Immature natural killer cell (primary cell): ENCODE results near the gene TANGO6. TPM values are rescaled to one million over a fixed set of nuclear protein-coding genes. Genes with fewer than 3 reads are reported as not detected.
A peak's percentile ranks its signal among the peaks of the same experiment; 100 is the strongest.

Experiments
- DNase-seq, 3 donors: peaks; one replicate each; pipeline ENCODE4 v3.0.0; 2022; ENCODE audit warnings: mixed read lengths in 1 of 3
- H3K27ac Mint-ChIP-seq, 6 donors: one replicate each; pipeline ENCODE4 v1.8.0; 2020; ENCODE audit warnings: mixed read lengths in 6 of 6, mild to moderate bottlenecking in 5 of 6, inconsistent platforms in 4 of 6, moderate library complexity in 3 of 6
- H3K27me3 Mint-ChIP-seq, 3 donors: one replicate each; pipeline ENCODE4 v1.8.0; 2020 to 2021; ENCODE audit warnings: low read depth in 3 of 3, mild to moderate bottlenecking in 3 of 3, mixed read lengths in 3 of 3, moderate library complexity in 3 of 3, inconsistent platforms in 1 of 3
- H3K36me3 Mint-ChIP-seq, 3 donors: one replicate each; pipeline ENCODE4 v1.8.0; 2020; ENCODE audit warnings: mixed read lengths in 3 of 3, inconsistent platforms in 2 of 3, mild to moderate bottlenecking in 2 of 3
- H3K4me1 Mint-ChIP-seq, 2 donors: one replicate each; pipeline ENCODE4 v1.8.0; 2020; ENCODE audit warnings: inconsistent platforms in 2 of 2, mild to moderate bottlenecking in 2 of 2, mixed read lengths in 2 of 2, moderate library complexity in 1 of 2
- H3K4me3 Mint-ChIP-seq, 5 donors: one replicate each; pipeline ENCODE4 v1.8.0; 2020; ENCODE audit warnings: mild to moderate bottlenecking in 5 of 5, mixed read lengths in 5 of 5, inconsistent platforms in 3 of 5, moderate library complexity in 3 of 5
- H3K9me3 Mint-ChIP-seq, 6 donors: one replicate each; pipeline ENCODE4 v1.8.0; 2020; ENCODE audit warnings: mild to moderate bottlenecking in 6 of 6, mixed read lengths in 6 of 6, inconsistent platforms in 4 of 6, moderate library complexity in 3 of 6
- polyA plus RNA-seq, 3 donors: library from polyadenylated mRNA; unstranded; fragments of 300-500 nt; fragmentation: Illumina TruSeq; gene quantifications; one replicate each; pipeline ENCODE4 v1.2.3, GENCODE V29; 2021

The TANGO6 gene
- polyA plus RNA-seq, 3 donors from 2014 or later, result 8.2 to 16.9 (median 11.5) TPM

- Mint-ChIP-seq H3K9me3 (peaks cover 0 to under 1% (median 0%) of the 10 kb centered on the region in 6 donors), H3K4me1 (peaks cover 15 to 17% of the 10 kb centered on the region in 2 donors), H3K27me3 (peaks cover 6 to 21% (median 8%) of the 10 kb centered on the region in 3 donors), H3K27ac (no peak overlapping the region), H3K36me3 (peaks cover 5 to 16% (median 12%) of the 10 kb centered on the region in 3 donors), H3K4me3 (no peak overlapping the region)
- DNase-seq, result no peak
These were observed 266.3 kb downstream of the TANGO6 start for GRCh38 chr16:69109486-69110270.

- Mint-ChIP-seq H3K4me3 (no peak overlapping the region), H3K27ac (peak overlapping the region in 1 of 6 donors; percentile 40), H3K4me1 (peaks cover 13 to 16% of the 10 kb centered on the region in 2 donors), H3K27me3 (peaks cover 6 to 18% (median 7%) of the 10 kb centered on the region in 3 donors), H3K9me3 (no peaks in the 10 kb centered on the region), H3K36me3 (peaks cover 8 to 15% (median 14%) of the 10 kb centered on the region in 3 donors)
- DNase-seq, result no peak
These were observed 267.1 kb downstream of the TANGO6 start for GRCh38 chr16:69110406-69110805.

- H3K4me1 Mint-ChIP-seq, result peaks cover 9 to 12% of the 10 kb centered on the region in 2 donors
- H3K27me3 Mint-ChIP-seq, result peaks cover 3 to 16% (median 4%) of the 10 kb centered on the region in 3 donors
- no peak overlapping the region for H3K27ac Mint-ChIP-seq
- no peaks in the 10 kb centered on the region for H3K9me3 Mint-ChIP-seq
- H3K4me3 Mint-ChIP-seq, result no peak overlapping the region
- DNase-seq, result no peak
- H3K36me3 Mint-ChIP-seq, result peaks cover 8 to 18% (median 12%) of the 10 kb centered on the region in 3 donors
These were observed 268.0 kb downstream of the TANGO6 start for GRCh38 chr16:69111216-69111875.

DNA sequence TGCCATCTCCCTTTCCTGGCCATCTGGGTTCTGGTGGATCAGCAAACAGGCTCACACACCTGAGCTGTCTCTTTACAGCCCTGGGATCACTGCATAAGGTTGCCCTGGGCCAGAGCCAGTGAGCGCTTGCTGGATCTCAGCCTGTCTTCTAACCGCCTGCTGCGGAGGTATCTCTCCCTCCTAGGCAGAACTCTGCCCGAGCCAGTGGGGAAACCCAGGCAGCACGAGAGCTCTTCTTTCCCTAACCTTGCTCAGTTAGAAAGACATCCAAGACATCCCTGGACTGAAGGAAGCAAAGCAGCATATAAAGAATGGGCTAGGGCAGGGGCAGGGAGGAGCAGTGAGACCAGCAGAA lies 268.5 kb downstream of the TANGO6 start:
- H3K4me1 Mint-ChIP-seq, result peaks cover 7 to 12% of the 10 kb centered on the region in 2 donors
- H3K9me3 Mint-ChIP-seq, result no peaks in the 10 kb centered on the region
- peaks cover 8 to 18% (median 12%) of the 10 kb centered on the region in 3 donors for H3K36me3 Mint-ChIP-seq
- no peak for DNase-seq
- H3K4me3 Mint-ChIP-seq, result no peak overlapping the region
- peaks cover 3 to 16% (median 4%) of the 10 kb centered on the region in 3 donors for H3K27me3 Mint-ChIP-seq
- no peak overlapping the region for H3K27ac Mint-ChIP-seq

DNA sequence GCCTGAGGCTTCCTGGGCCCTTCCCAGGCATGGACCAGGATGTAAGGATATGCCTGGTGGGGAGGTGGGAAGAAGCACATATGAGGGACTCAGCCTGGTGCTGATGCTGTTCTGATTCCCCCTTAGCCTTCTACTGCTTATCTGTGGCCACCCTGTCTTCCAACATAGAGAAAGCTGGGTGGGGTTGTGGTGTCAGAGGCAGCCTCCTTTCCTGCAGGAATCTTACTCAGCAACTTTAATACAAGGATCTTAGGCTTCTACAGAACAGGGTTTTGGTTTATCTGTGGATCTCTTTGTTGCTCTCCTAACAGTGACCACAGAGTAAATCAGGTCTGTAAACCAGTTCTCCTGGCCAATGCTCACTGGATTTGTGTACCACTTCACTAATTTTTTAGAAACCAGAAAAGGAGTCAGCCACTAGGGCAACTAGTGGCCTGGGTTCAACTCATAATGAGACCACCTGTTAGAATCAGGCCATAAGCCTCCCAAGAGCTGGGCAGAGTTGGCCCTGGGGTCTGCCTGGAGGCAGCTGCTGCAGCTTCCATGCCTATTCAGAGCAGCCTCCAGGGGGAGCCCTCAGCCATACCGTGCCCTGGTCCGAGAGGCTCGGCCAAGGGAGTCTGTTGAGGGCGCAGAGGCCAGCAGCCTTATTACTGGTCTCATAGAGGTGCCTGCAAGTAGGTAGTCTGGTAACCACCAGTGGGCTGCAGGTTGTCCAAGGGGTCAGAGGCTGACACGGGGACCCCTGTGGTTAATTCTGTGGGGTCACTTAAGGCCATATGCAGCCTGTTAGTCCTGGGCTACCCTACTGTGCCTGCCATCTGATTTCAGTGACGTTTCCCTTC lies 269.2 kb downstream of the TANGO6 start:
- H3K27ac Mint-ChIP-seq, result no peak overlapping the region

GRCh38 chr16:69113216-69113615 lies 269.9 kb downstream of the TANGO6 start:
- Mint-ChIP-seq H3K9me3 (no peaks in the 10 kb centered on the region), H3K4me1 (peaks cover 0 to 8% of the 10 kb centered on the region in 2 donors), H3K36me3 (peaks cover 12 to 25% (median 12%) of the 10 kb centered on the region in 3 donors), H3K27ac (no peak overlapping the region), H3K27me3 (peaks cover 0 to 8% (median 3%) of the 10 kb centered on the region in 3 donors), H3K4me3 (no peak overlapping the region)
- DNase-seq, result no peak

More for the DNA sequence above, 269.2 kb downstream of the TANGO6 start:
- H3K36me3 Mint-ChIP-seq, result peaks cover 8 to 18% (median 12%) of the 10 kb centered on the region in 3 donors
- no peaks in the 10 kb centered on the region for H3K9me3 Mint-ChIP-seq
- DNase-seq, result peak in 2 of 3 donors; percentile 13 to 22
- no peak overlapping the region for H3K4me3 Mint-ChIP-seq
- peaks cover 2 to 12% of the 10 kb centered on the region in 2 donors for H3K4me1 Mint-ChIP-seq
- peaks cover 0 to 13% (median 3%) of the 10 kb centered on the region in 3 donors for H3K27me3 Mint-ChIP-seq

- Mint-ChIP-seq H3K4me1 (peaks cover 0 to 5% of the 10 kb centered on the region in 2 donors), H3K9me3 (no peaks in the 10 kb centered on the region), H3K27me3 (peaks cover 0 to 5% (median 0%) of the 10 kb centered on the region in 3 donors), H3K36me3 (peaks cover 9 to 23% (median 12%) of the 10 kb centered on the region in 3 donors), H3K27ac (peak overlapping the region in 2 of 6 donors; percentile 2 to 26), H3K4me3 (no peak overlapping the region)
- DNase-seq, result no peak
These were observed 271.1 kb downstream of the TANGO6 start for GRCh38 chr16:69114346-69114975.

- H3K4me1 Mint-ChIP-seq, result peaks cover 0 to 5% of the 10 kb centered on the region in 2 donors
- H3K4me3 Mint-ChIP-seq, result no peak overlapping the region
- peak overlapping the region in 2 of 6 donors; percentile 2 to 26 for H3K27ac Mint-ChIP-seq
- DNase-seq, result no peak
- no peaks in the 10 kb centered on the region for H3K9me3 Mint-ChIP-seq
- H3K36me3 Mint-ChIP-seq, result peaks cover 6 to 20% (median 12%) of the 10 kb centered on the region in 3 donors
- H3K27me3 Mint-ChIP-seq, result peaks cover 0 to 5% (median 0%) of the 10 kb centered on the region in 3 donors
These were observed 271.6 kb downstream of the TANGO6 start for GRCh38 chr16:69114976-69115355.

DNA sequence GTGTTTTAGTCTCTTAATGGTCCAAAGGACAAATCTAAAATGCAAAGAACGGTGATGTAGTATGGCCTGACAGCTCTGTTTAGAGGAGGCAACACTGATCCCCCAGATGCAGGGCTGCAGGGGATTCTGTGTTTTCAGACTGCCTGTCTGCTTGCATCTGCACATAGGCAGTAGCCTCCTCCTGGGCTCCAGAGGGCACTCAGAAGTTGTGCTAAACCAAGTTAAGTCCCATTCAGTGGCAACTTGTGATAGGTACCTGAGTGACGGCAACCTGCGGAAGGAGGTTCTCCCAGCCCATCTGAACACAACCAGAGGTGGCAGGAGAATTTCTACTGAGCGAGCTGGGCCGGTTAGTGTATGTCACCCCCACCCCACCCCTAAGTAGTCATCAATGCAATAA lies 272.0 kb downstream of the TANGO6 start:
- no peak overlapping the region for H3K4me3 Mint-ChIP-seq
- peaks cover 0 to 5% of the 10 kb centered on the region in 2 donors for H3K4me1 Mint-ChIP-seq
- H3K9me3 Mint-ChIP-seq, result no peaks in the 10 kb centered on the region
- no peak for DNase-seq
- H3K36me3 Mint-ChIP-seq, result peaks cover 5 to 20% (median 12%) of the 10 kb centered on the region in 3 donors
- peak overlapping the region in 1 of 6 donors; percentile 40 for H3K27ac Mint-ChIP-seq
- H3K27me3 Mint-ChIP-seq, result peaks cover 0 to 4% (median 0%) of the 10 kb centered on the region in 3 donors

GRCh38 chr16:69115837-69116236 lies 272.5 kb downstream of the TANGO6 start:
- DNase-seq, result no peak
- Mint-ChIP-seq H3K4me1 (peaks cover 0 to 5% of the 10 kb centered on the region in 2 donors), H3K36me3 (peaks cover 0 to 16% (median 8%) of the 10 kb centered on the region in 3 donors), H3K4me3 (no peak overlapping the region), H3K27me3 (peaks cover 0 to 3% (median 0%) of the 10 kb centered on the region in 3 donors), H3K27ac (peak overlapping the region in 1 of 6 donors; percentile 46), H3K9me3 (no peaks in the 10 kb centered on the region)

DNA sequence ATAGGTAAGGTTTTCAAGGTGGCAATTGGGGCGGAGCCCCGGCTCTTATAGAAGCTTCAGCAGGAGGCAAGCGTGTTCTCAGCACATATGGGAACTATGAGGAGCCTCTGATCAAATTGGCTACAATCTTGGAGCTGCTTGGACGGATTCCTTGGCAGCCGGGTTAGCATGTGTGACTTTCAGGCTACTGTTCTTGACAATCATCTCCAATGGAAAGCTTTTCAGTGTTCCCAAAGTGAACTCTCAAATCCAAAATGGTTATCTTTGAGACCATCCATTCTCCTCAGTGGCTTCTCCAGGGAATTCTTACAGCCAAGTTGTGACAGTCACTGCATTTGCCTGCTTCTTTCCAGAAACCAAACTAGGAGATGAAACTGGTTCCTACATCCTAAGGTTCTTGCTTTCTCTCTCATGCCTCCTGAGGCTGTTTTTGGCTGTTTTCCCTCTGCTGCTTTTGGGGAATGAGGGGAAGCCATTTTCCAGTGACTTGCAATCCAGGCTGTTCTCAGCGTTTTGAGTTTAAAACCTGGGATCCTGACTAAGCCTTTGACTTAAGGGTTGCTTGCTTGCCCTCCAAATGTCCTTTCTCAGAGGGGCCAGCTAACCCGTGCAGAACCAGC lies 273.0 kb downstream of the TANGO6 start:
- DNase-seq, result no peak
- H3K9me3 Mint-ChIP-seq, result no peaks in the 10 kb centered on the region
- peaks cover 0 to 5% of the 10 kb centered on the region in 2 donors for H3K4me1 Mint-ChIP-seq
- peak overlapping the region in 1 of 6 donors; percentile 46 for H3K27ac Mint-ChIP-seq
- H3K4me3 Mint-ChIP-seq, result no peak overlapping the region
- H3K36me3 Mint-ChIP-seq, result peaks cover 0 to 21% (median 8%) of the 10 kb centered on the region in 3 donors
- H3K27me3 Mint-ChIP-seq, result peaks cover 0 to 3% (median 0%) of the 10 kb centered on the region in 3 donors

GRCh38 chr16:69116906-69117305 lies 273.6 kb downstream of the TANGO6 start:
- Mint-ChIP-seq H3K36me3 (peaks cover 0 to 21% (median 8%) of the 10 kb centered on the region in 3 donors), H3K27ac (no peak overlapping the region), H3K4me1 (peaks cover 0 to 5% of the 10 kb centered on the region in 2 donors), H3K9me3 (no peaks in the 10 kb centered on the region), H3K4me3 (no peak overlapping the region), H3K27me3 (peaks cover 0 to 2% (median 0%) of the 10 kb centered on the region in 3 donors)
- DNase-seq, result no peak
